Lung (tissue), 12 donors: ENCODE results near the gene C4orf50. TPM values are rescaled to one million over a fixed set of nuclear protein-coding genes. Genes with fewer than 3 reads are reported as not detected.

Experiments used
- ATAC-seq: fragments of 200-7000 bp; cut with Tn5 transposase; one replicate; pipeline ENCODE4 v1.9.1; 2020; ENCODE audit warnings: moderate number of reproducible peaks; ENCODE audit not compliant: insufficient read depth, low FRiP score
- DNase-seq, 3 donors: peaks; one replicate each; pipeline ENCODE4 v3.0.0-alpha.2; 2013 to 2017
- H3K27ac ChIP-seq, 2 donors: one replicate each; pipeline ENCODE4 v1.5.1; 2013; ENCODE audit warnings: mild to moderate bottlenecking in 2 of 2, moderate library complexity in 2 of 2, control low read depth in 1 of 2, inconsistent platforms in 1 of 2, low read depth in 1 of 2, low read length in 1 of 2
- H3K27me3 ChIP-seq, 3 donors: one replicate each; pipeline ENCODE4 v1.5.1; 2013; ENCODE audit warnings: low read length in 2 of 3; ENCODE audit not compliant: control insufficient read depth in 3 of 3, insufficient read depth in 3 of 3
- H3K36me3 ChIP-seq, 4 donors: one replicate each; pipeline ENCODE4 v1.5.1; 2013; ENCODE audit warnings: low read length in 4 of 4, mild to moderate bottlenecking in 1 of 4, moderate library complexity in 1 of 4; ENCODE audit not compliant: control insufficient read depth in 4 of 4, insufficient read depth in 4 of 4
- H3K4me1 ChIP-seq, 5 donors: one replicate each; pipeline ENCODE4 v1.5.1; 2013; ENCODE audit warnings: low read length in 5 of 5, mild to moderate bottlenecking in 2 of 5, moderate library complexity in 1 of 5; ENCODE audit not compliant: control insufficient read depth in 5 of 5, insufficient read depth in 5 of 5
- H3K4me3 ChIP-seq: one replicate; pipeline ENCODE4 v1.5.1; 2013; ENCODE audit warnings: mild to moderate bottlenecking, control low read depth, moderate library complexity
- H3K9ac ChIP-seq, 2 donors: one replicate each; pipeline ENCODE4 v1.5.1; 2013; ENCODE audit warnings: low read length in 2 of 2, control low read depth in 1 of 2; ENCODE audit not compliant: insufficient read depth in 1 of 2
- H3K9me3 ChIP-seq, 4 donors: one replicate each; pipeline ENCODE4 v1.5.1; 2013; ENCODE audit warnings: low read length in 3 of 4, mild to moderate bottlenecking in 1 of 4, moderate library complexity in 1 of 4; ENCODE audit not compliant: control insufficient read depth in 4 of 4, insufficient read depth in 3 of 4
- WGBS, 2 donors: extraction: QIAGEN DNeasy Blood & Tissue Kit; methylation state at CpG; one replicate each; pipeline ENCODE4 v1.1.7; 2013; 5-methylcytosine and 5-hydroxymethylcytosine counted together
- polyA plus RNA-seq, 2 donors: library from polyadenylated mRNA; stranded (reverse); fragments of 200-250 nt; gene quantifications; one replicate each; pipeline ENCODE4 v1.2.1, GENCODE V29; 2013
- total RNA-seq, 2 donors: library from RNA; depleted of rRNA in 1 of 2; stranded (reverse); fragments of >200 nt in 1 of 2; gene quantifications; one replicate each; pipeline ENCODE4 v1.2.1, GENCODE V29; 2014 to 2021
- TF ChIP-seq, protein P1 (sequence below): IDR thresholded peaks from 2 replicates; pipeline ENCODE4 v1.5.1; 2012; ENCODE audit warnings: mild to moderate bottlenecking; ENCODE audit errors: control extremely low read depth, extremely low read depth
- donor health status: control.
- donor health status: control.
- donor health status: Bipolar disorder and iron deficiency.
- donor health status: healthy.
- donor health status: DM: yes; HTN: yes; CAD: no.

C4orf50 gene
- total and polyA plus RNA-seq, 4 donors, result 0.02 to 0.04 (median 0.03) TPM

GRCh38 chr4:6055030-6055429 lies 36.8 kb upstream of the C4orf50 start:
- WGBS, 2 donors, result 90 to 94% methylated on average over 4 of the region's 4 CpGs
- TF ChIP-seq, protein P1, sequence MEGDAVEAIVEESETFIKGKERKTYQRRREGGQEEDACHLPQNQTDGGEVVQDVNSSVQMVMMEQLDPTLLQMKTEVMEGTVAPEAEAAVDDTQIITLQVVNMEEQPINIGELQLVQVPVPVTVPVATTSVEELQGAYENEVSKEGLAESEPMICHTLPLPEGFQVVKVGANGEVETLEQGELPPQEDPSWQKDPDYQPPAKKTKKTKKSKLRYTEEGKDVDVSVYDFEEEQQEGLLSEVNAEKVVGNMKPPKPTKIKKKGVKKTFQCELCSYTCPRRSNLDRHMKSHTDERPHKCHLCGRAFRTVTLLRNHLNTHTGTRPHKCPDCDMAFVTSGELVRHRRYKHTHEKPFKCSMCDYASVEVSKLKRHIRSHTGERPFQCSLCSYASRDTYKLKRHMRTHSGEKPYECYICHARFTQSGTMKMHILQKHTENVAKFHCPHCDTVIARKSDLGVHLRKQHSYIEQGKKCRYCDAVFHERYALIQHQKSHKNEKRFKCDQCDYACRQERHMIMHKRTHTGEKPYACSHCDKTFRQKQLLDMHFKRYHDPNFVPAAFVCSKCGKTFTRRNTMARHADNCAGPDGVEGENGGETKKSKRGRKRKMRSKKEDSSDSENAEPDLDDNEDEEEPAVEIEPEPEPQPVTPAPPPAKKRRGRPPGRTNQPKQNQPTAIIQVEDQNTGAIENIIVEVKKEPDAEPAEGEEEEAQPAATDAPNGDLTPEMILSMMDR, result no peak
- ATAC-seq, result no peak
- no peak for DNase-seq
- Histone ChIP-seq H3K4me3 (no peak overlapping the region), H3K36me3 (no peaks in the 10 kb centered on the region), H3K27ac (no peak overlapping the region), H3K9me3 (peaks cover 0 to 27% (median 4%) of the 10 kb centered on the region in 4 donors), H3K4me1 (no peaks in the 10 kb centered on the region), H3K9ac (no peak overlapping the region), H3K27me3 (peaks cover 0 to 4% (median 0%) of the 10 kb centered on the region in 3 donors)

DNA sequence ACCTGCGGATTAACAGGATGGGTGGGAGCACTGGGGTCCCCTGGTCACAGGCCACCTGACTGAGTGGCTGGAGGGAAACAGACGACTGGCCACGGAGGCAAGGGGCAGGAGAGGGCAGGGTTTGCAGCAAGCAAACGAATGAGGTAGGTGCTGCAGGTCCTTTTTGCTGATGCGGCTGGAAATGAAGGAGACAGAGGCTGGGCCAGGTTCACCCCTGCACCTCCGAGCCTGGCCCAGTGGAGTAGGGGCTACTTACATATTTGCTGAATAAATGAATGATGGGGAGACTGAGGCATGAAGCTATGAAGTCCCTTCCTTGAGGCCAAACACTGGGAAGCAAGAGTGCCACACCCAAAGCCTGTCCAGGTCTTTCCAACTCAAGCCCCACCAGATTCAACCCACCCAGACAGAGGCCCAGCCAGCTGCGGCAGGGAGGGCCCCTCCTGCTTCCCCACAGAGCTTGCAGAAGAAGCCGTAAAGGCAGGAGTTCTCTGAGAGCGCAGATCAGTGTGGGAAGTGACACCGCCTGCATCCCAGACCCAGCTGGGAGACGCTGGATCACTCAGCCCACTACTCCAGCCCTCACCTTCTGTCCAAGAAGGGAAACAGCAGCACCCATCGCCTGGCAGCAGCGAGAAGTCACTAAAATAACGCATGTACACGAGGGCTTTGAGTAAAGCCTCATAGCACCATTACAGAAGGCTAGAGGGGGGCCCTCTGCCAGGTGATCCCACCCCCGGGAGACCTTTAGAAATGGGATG lies 36.1 kb upstream of the C4orf50 start:
- no peaks in the 10 kb centered on the region for H3K36me3 ChIP-seq
- peaks cover 0 to 4% (median 0%) of the 10 kb centered on the region in 3 donors for H3K27me3 ChIP-seq
- peaks cover 0 to 22% (median 2%) of the 10 kb centered on the region in 4 donors for H3K9me3 ChIP-seq
- TF ChIP-seq, protein P1, result no peak
- H3K9ac ChIP-seq, result no peak overlapping the region
- DNase-seq, result no peak
- H3K4me1 ChIP-seq, result no peaks in the 10 kb centered on the region
- 75 to 80% methylated on average over 16 of the region's 16 CpGs for WGBS, 2 donors
- H3K4me3 ChIP-seq, result no peak overlapping the region
- no peak overlapping the region for H3K27ac ChIP-seq
- no peak for ATAC-seq

- no peak for ATAC-seq
- Histone ChIP-seq H3K4me3 (no peak overlapping the region), H3K27me3 (peaks cover 0 to 4% (median 0%) of the 10 kb centered on the region in 3 donors), H3K36me3 (no peaks in the 10 kb centered on the region), H3K27ac (no peak overlapping the region), H3K4me1 (no peaks in the 10 kb centered on the region), H3K9ac (no peak overlapping the region), H3K9me3 (peaks cover 0 to 11% (median 0%) of the 10 kb centered on the region in 4 donors)
- no peak for DNase-seq
- 71 to 86% methylated on average over 6 of the region's 6 CpGs for WGBS, 2 donors
- TF ChIP-seq, protein P1, result no peak
Measured at GRCh38 chr4:6052679-6053078, 34.4 kb upstream of the C4orf50 start.
